Measurements from ENCODE around the gene SETDB1.

- TF ChIP-seq CTCF (IDR thresholded peaks at IDR 0.05; ENCODE audit: low read depth, low read length, missing input control) (no peak), ATF3 (IDR thresholded peaks at IDR 0.05) (no peak), RAD21 (IDR thresholded peaks at IDR 0.05) (no peak), JUND (IDR thresholded peaks at IDR 0.05) (no peak), GABPA (IDR thresholded peaks at IDR 0.05 in 1 of 2, conservative IDR thresholded peaks at IDR 0.05 in 1 of 2) (no peak), FOXA1 (IDR thresholded peaks at IDR 0.05) (no peak), EGR1 (IDR thresholded peaks at IDR 0.05; ENCODE audit: low read depth in 2 of 2) (no peak)
Observed at GRCh38 chr1:150960646-150961045, 34.5 kb downstream of the SETDB1 start.
